ENCODE results near the gene BMAL1. TPM values are rescaled to one million over a fixed set of nuclear protein-coding genes. Genes with fewer than 3 reads are reported as not detected.

BMAL1 gene
- total RNA-seq, 1 experiment from 2014 or later: 6.2 TPM

GRCh38 chr11:13260201-13260962, 17.2 kb upstream of the BMAL1 start:
- no peak for DNase-seq (ENCODE audit: low spot score)
- in situ Hi-C loops (cut with HindIII; ENCODE audit: low sequenced_read_pairs): no loop called here

DNA sequence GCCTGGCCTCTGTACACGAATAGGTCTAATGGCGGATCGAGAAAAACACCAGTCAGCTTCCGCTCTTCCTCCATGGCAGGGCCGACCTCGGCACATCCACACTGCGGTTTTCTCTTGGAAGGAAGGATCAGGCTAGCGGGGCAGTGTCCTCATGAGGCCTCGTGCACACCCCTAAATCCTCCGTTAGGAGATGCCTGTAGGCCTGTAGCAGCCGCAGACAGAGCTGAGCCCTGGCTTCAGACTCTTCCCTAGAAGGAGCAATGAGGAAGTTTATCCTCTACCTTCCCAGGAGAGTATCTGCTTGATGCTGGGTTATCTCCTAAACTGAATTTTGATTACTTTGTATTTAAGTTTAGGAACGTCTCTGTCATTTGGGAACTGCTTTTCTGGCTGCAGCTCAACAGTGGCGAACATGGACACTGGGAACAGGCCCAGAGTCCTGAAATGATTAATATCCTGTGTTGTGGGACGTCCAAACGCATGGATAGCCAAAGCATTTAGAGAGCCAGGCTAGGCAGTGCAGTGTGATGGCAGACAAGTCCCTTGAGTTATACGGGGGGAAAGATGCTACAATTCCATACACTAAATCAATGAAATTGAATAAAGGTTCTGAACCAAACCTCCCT, 16.5 kb upstream of the BMAL1 start:
- in situ Hi-C loops (cut with HindIII; ENCODE audit: low sequenced_read_pairs): no loop called here
- DNase-seq (ENCODE audit: low spot score): no peak

GRCh38 chr11:13261591-13262061, 16.0 kb upstream of the BMAL1 start:
- DNase-seq (ENCODE audit: low spot score): no peak
- in situ Hi-C loops (cut with HindIII; ENCODE audit: low sequenced_read_pairs): no loop called here

DNA sequence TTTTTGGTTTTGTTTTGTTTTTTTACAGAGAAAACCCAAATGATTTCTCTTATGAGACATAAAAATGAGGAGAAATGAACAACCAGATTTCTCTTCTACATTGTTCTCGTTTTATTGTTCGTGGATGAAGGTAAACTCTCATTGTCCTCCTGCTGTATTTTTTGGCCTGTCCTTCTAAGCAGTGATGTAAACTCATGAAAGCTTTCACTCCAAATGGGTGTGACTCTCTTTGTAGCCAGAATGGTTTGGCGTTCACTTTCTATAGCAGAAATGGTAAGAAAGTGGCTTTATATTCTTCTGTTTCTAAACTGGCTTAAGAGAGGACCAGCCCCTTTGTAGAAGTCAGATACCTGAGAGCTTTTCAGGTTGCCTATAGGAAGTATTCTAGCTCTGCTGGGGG, 15.5 kb upstream of the BMAL1 start:
- no peak for DNase-seq (ENCODE audit: low spot score)
- in situ Hi-C loops (cut with HindIII; ENCODE audit: low sequenced_read_pairs): no loop called here

GRCh38 chr11:13268791-13269190, 8.8 kb upstream of the BMAL1 start:
- in situ Hi-C loops (cut with HindIII; ENCODE audit: low sequenced_read_pairs): no loop called here
- no peak for DNase-seq (ENCODE audit: low spot score)

DNA sequence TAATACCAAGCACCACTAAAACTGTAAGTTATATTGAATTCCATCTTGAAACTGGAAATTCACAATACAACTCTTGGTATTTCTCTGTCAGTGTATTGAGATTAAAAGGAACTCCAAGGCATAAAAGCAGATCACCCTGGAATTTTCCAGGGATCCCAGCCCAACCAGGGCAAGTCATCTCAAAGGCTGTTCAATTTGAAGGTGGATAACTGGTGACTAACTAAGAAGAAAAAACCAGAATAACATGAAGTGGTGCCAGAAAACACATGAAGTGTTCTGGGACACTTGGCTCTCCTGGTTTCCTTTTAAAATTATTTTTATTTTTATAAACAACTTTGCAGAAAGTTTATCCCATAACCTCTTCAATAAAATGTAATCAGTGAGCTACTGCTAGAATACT, 7.8 kb upstream of the BMAL1 start:
- DNase-seq (ENCODE audit: low spot score): no peak
- in situ Hi-C loops (cut with HindIII; ENCODE audit: low sequenced_read_pairs): no loop called here

DNA sequence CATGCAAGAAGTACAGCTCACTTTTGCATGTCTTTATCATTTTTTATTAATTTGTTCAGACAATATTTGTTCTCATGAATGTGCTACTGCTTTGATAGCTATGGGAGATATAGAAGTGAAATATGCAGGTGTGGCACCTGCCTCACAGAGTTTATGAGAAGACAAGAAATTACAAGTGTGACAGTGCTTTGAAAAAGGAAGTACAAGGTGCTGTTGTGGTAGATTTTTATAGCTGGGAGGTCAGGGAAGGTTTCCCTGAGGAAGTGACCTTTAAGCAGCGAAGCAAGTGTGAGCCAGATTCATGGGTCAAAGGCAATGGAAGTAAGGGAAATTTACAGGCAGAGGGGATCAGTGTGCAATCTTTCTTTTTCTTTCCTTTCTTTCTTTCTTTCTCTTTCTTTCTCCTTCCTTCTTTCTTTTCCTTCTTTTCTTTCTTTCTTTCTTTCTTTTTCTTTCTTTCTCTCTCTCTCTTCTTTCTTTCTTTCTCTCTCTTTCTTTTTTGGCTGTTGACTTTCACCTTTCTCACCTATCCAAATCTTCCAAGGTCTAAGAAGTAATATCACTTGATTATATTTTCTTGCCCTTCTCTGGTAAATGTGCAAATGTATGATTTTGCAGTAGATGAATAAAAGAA, 6.4 kb upstream of the BMAL1 start:
- in situ Hi-C loops (cut with HindIII; ENCODE audit: low sequenced_read_pairs): no loop called here
- DNase-seq (ENCODE audit: low spot score): no peak

DNA sequence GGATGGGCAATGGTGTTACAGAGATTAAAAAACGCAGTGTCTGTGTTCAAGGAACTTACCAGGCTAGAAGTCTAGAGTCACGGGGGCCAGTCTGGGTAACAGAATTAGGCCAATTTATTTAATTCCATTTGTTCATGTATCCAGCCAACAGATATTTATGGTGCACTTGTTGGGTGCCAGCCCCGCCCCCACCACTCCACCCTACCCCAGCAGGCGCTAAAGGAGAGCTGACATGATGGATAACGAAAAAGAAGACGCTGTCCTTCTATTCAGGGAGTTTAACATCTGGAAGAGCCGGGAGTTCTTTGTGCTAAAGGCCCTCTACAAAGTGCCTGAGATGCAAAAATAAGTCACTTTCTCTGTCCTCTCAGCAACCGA, 1.1 kb upstream of the BMAL1 start:
- in situ Hi-C loops (cut with HindIII; ENCODE audit: low sequenced_read_pairs): no loop called here

DNA sequence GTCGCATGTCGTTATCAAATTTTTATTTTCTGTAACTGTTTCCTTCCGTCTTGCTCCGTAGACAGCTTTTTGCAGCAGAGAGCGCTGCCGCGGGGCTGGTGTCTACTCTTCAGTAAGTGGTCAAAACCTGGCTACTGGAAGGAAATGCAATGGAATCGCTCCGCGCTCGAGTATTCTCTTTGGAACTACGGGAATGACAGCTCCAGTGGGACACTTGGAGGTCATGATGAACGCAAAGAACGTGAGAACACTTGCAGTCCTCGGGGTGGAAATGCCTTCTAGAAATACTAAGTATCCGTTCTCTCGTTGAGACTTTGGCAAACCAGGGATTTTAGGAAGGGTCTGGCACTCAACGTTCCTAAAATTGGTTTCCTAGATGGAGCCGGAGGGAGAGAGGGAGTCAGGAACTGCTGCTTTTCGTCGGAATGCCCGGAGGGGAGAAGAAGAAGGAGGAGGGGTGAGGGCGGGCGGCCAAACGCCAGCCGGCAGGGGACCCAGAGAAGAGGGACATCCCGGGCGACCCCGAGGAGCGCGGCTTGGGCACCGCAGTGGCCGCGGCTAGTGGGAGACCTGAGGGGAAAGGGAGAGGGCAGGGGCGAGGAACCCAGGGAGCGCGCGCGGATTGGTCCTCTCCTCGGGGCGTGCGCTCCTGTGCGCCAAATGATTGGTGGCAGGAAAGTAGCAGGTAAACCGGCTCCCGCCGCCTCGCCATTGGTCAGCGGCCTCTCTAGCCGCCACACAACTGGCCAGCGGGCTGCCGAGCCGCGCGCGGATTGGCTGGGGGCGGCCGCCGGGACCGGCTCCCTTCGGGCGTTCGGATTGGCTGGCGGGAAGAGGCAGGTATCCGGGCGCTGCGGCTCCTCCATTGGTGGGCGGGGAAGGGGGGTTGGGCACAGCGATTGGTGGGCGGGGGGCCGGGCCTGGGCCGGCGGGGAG, 490 bp upstream of the BMAL1 start:
- peak; percentile 97 for DNase-seq (ENCODE audit: low spot score)
- in situ Hi-C loops (cut with HindIII; ENCODE audit: low sequenced_read_pairs): no loop called here

More for the DNA sequence above, 1.1 kb upstream of the BMAL1 start:
- no peak for DNase-seq (ENCODE audit: low spot score)

DNA sequence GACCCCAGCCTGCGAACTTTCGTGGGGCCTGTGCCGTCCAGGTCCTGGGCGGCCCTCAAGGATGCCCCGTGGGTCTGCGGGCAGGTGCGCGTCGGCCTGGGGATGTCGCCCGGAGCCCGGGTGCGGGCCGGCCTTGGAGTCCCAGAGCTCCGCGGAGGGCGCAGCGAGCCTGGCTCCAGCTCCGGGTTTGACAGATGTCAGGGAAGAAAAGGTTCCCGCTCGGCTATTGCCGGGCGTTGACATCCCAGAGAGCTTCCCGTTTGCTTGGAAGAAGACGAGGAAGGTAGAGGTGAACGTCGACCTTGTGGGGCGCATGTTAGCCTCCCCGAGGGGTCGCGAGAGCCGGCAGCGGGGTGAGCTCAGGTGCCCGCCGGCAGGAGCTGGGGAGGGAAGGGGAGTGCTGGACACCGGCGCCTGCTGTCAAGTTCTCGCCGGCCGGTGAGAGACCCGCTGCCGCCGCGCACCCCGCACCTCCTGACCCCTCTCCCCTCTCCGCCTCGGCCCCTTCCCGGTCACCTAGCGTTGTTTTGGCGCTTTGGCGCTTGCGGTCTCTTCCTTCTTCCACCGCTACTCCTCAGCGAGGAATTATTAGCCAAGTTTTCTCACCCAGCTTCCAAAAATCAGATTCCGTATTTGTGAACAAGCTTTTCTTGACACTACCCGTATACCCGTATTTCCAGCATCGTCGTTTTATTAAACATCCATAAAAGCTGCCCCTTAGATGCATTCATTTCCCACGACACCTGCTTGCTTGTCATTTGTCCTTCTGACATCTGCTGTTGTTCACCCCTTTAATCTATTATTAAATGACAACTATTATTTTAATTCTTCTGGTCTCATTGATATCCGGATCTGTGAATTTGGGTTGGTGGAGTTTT, 1.3 kb downstream of the BMAL1 start:
- DNase-seq (ENCODE audit: low spot score): peak; percentile 33
- in situ Hi-C loops (cut with HindIII; ENCODE audit: low sequenced_read_pairs): no loop called here

DNA sequence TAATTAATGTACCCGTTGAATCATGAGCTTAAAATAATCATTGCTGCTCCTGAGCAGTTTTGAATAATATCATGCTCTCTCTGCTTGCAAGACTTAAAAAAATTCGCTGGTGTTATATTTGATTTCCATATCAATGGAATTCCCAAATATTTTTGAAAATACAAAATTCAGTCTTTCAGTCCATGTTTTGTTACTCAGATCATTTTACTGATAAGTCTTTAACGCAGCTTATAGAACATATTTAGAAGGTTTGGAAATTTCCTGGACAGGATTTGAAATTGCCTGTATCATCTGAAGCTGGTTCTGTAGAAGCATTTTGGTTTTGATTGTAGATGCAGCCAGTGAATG, 1.9 kb downstream of the BMAL1 start:
- in situ Hi-C loops (cut with HindIII; ENCODE audit: low sequenced_read_pairs): no loop called here
- no peak for DNase-seq (ENCODE audit: low spot score)

- in situ Hi-C loops (cut with HindIII; ENCODE audit: low sequenced_read_pairs): no loop called here
- DNase-seq (ENCODE audit: low spot score): no peak
Observed at GRCh38 chr11:13280092-13280722, 2.6 kb downstream of the BMAL1 start.

DNA sequence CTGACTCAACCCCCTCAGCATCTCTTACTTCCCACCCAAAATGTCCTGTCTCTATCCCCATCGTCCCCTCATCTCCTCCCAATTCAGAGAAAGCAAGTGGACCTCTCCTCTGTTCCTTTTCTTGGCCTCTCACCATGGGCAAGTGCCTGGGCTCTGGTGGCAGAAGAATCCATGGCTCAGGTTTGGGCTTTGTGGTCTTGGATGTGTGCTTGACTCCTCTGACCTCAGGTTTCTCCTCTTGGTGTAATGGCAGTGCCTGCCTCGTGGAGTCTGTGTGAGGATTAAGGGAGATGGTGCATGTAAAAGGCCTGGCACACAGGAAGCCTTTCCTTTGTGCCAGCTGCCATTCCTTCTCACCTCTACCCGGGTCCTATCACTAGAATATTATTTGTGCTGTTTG, 3.2 kb downstream of the BMAL1 start:
- no peak for DNase-seq (ENCODE audit: low spot score)
- in situ Hi-C loops (cut with HindIII; ENCODE audit: low sequenced_read_pairs): no loop called here

- DNase-seq (ENCODE audit: low spot score): no peak
- in situ Hi-C loops (cut with HindIII; ENCODE audit: low sequenced_read_pairs): no loop called here
Observed at GRCh38 chr11:13283636-13284035, 6.0 kb downstream of the BMAL1 start.

DNA sequence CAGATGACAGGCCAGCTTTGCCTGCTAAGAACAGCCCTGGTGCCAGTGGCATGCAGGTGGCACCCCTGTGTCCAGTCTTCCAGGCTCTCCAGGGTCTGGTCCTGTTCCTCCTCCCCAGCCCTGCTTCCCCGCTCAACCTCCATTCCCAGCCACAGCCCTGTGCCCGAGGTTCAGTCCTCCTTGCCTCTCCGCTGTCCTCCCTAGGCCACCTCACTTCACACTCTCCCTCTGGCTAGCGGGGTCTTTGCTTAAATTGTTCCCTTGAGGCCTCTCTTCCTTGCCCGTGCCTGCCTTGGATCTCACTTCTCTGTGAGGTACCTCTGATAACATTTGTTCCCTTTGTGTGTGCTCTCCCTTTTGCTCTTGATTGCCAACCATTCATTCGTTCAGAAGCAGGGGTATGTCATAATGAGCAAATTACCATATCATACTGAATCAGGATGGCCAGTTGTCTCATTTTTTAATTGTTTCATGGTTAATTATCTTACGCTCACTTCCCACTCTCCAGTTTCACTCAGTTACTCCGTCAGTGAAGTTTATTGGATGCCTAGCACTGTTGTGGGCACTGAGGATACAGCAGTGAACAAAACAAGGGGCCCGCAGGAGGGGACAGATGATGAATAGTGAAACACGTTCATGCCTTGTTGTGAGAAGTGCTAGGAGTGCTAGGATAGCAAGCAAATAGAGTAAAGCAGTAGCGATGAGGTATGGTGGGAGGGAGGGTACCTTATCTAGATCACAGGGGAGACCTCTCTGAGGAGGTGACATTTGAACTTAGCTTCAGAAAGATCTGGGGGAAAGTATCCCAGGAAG, 7.4 kb downstream of the BMAL1 start:
- in situ Hi-C loops (cut with HindIII; ENCODE audit: low sequenced_read_pairs): no loop called here
- no peak for DNase-seq (ENCODE audit: low spot score)

- DNase-seq (ENCODE audit: low spot score): no peak
Observed at GRCh38 chr11:13286279-13286821, 8.8 kb downstream of the BMAL1 start.

DNA sequence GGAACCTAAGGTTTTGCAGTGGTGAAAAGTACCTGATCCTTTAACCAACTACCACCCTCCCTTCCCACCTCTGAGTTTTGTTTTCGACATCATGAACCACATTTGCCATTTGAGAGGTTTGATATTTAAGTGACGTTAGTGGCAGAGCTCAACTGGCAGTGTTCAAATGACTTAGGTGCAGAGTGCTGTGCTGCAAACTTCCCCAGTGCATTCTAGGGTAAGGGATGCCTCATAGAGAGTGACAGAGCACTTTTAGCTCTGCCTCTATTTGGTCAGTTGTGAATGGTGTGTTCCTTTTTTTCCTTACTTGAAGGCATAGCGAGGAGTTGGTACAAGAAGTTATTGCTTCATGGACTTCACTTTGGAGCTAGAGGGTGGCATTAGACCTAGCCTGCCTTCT, 9.4 kb downstream of the BMAL1 start:
- in situ Hi-C loops (cut with HindIII; ENCODE audit: low sequenced_read_pairs): no loop called here
- no peak for DNase-seq (ENCODE audit: low spot score)

More at GRCh38 chr11:13286279-13286821, 8.8 kb downstream of the BMAL1 start:
- in situ Hi-C loops (cut with HindIII; ENCODE audit: low sequenced_read_pairs): no loop called here

All from G401 (cell line).